Neural crest cell (in vitro differentiated cells): ENCODE results near the gene PCOLCE2. TPM values are rescaled to one million over a fixed set of nuclear protein-coding genes. Genes with fewer than 3 reads are reported as not detected.

ENCODE experiments used
- DNase-seq: peaks from one replicate; pipeline ENCODE4 v3.0.0; 2021; ENCODE audit warnings: low read depth, mixed read lengths, low spot score
- H3K27ac Mint-ChIP-seq: one replicate; pipeline ENCODE4 v1.8.0; 2021; ENCODE audit warnings: mild to moderate bottlenecking, mixed read lengths; ENCODE audit not compliant: unreplicated experiment
- H3K27me3 Mint-ChIP-seq: 2 replicates; pipeline ENCODE4 v1.8.0; 2021; ENCODE audit warnings: low read depth, mild to moderate bottlenecking, mixed read lengths
- H3K36me3 Mint-ChIP-seq: 2 replicates; pipeline ENCODE4 v1.8.0; 2021; ENCODE audit warnings: low read depth, mild to moderate bottlenecking, mixed read lengths
- H3K4me1 Mint-ChIP-seq: 2 replicates; pipeline ENCODE4 v1.8.0; 2021; ENCODE audit warnings: mixed read lengths
- H3K4me3 Mint-ChIP-seq: one replicate; pipeline ENCODE4 v1.8.0; 2021; ENCODE audit warnings: mild to moderate bottlenecking, mixed read lengths
- H3K9me3 Mint-ChIP-seq: 2 replicates; pipeline ENCODE4 v1.8.0; 2021; ENCODE audit warnings: mixed read lengths
- CTCF ChIP-seq: fragments of 200-600 bp; sonication (generic); conservative IDR thresholded peaks from 2 replicates; pipeline ENCODE4 v1.5.0; 2021; ENCODE audit warnings: antibody characterized with exemption, mild to moderate bottlenecking
- total RNA-seq: library from RNA; stranded (reverse); gene quantifications from 2 replicates; pipeline ENCODE4 v1.2.1, GENCODE V29; 2021

Gene PCOLCE2
- total RNA-seq, 1 donor from 2014 or later: 4.9 TPM

GRCh38 chr3:142844339-142844977 lies 44.4 kb downstream of the PCOLCE2 start:
- H3K27ac Mint-ChIP-seq: no peak overlapping the region
- H3K27me3 Mint-ChIP-seq: no peaks in the 10 kb centered on the region
- no peak for DNase-seq
- H3K36me3 Mint-ChIP-seq: no peaks in the 10 kb centered on the region
- H3K4me1 Mint-ChIP-seq: no peaks in the 10 kb centered on the region
- no peaks in the 10 kb centered on the region for H3K9me3 Mint-ChIP-seq
- H3K4me3 Mint-ChIP-seq: no peak overlapping the region
- TF ChIP-seq CTCF: peak; percentile 61

DNA sequence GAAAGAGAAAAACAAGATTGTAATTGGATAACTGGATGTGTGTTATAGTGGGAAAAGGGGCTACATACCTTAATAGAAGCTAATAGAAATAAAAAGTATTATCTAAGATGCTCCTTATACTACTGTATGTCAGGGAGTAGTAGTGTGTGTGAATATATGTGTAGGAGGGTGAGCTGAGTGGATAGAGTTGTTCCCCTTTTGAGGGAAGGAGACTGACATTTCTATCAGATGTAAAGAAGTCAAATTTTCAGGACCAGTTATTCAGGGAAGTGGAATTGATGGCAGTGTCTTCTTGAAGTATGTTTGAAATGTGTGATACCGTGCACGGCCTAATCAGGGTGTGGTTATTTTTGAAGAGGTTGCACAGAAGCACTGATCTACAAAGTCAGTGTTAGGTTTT lies 49.1 kb downstream of the PCOLCE2 start:
- Mint-ChIP-seq H3K4me3 (no peak overlapping the region), H3K27ac (no peak overlapping the region), H3K9me3 (no peaks in the 10 kb centered on the region), H3K27me3 (no peaks in the 10 kb centered on the region), H3K36me3 (no peaks in the 10 kb centered on the region), H3K4me1 (no peaks in the 10 kb centered on the region)
- no peak for DNase-seq
- TF ChIP-seq CTCF: no peak

GRCh38 chr3:142837526-142837925 lies 51.4 kb downstream of the PCOLCE2 start:
- Mint-ChIP-seq H3K36me3 (no peaks in the 10 kb centered on the region), H3K4me3 (no peak overlapping the region), H3K9me3 (no peaks in the 10 kb centered on the region), H3K27ac (no peak overlapping the region), H3K27me3 (no peaks in the 10 kb centered on the region), H3K4me1 (no peaks in the 10 kb centered on the region)
- no peak for TF ChIP-seq CTCF
- no peak for DNase-seq

GRCh38 chr3:142828703-142829305 lies 60.1 kb downstream of the PCOLCE2 start:
- Mint-ChIP-seq H3K4me1 (no peaks in the 10 kb centered on the region), H3K27me3 (no peaks in the 10 kb centered on the region), H3K4me3 (no peak overlapping the region), H3K36me3 (no peaks in the 10 kb centered on the region), H3K27ac (no peak overlapping the region), H3K9me3 (no peaks in the 10 kb centered on the region)
- DNase-seq: peak; percentile 87
- TF ChIP-seq CTCF: peak; percentile 92

GRCh38 chr3:142819179-142819578 lies 69.7 kb downstream of the PCOLCE2 start:
- no peak overlapping the region for H3K27ac Mint-ChIP-seq
- H3K36me3 Mint-ChIP-seq: no peaks in the 10 kb centered on the region
- peaks cover 4% of the 10 kb centered on the region for H3K4me1 Mint-ChIP-seq
- H3K27me3 Mint-ChIP-seq: no peaks in the 10 kb centered on the region
- H3K4me3 Mint-ChIP-seq: no peak overlapping the region
- H3K9me3 Mint-ChIP-seq: no peaks in the 10 kb centered on the region
- no peak for DNase-seq
- TF ChIP-seq CTCF: no peak
